Central memory CD8-positive, alpha-beta T cell (primary cell): ENCODE data around the gene TRIM41.
A peak's percentile ranks its signal among the peaks of the same experiment; 100 is the strongest.
"Not testable (repeated sequence)": the region's sequence is repeated elsewhere in the genome, so short reads cannot be mapped to it uniquely, and the experiment has no call there.

Source experiments
- ATAC-seq: fragments of 150-1000 bp; cut with Tn5 transposase; replicated peaks from 2 replicates; pipeline ENCODE4 v1.10.0; 2022; ENCODE audit warnings: mild to moderate bottlenecking, moderate FRiP score, moderate number of reproducible peaks; ENCODE audit not compliant: poor library complexity, severe bottlenecking; ENCODE audit errors: extremely low read depth
- DNase-seq, 2 donors: peaks; one replicate each; pipeline ENCODE4 v3.0.0; 2021; ENCODE audit warnings: low spot score in 2 of 2
- H3K27ac Mint-ChIP-seq: one replicate; pipeline ENCODE4 v1.8.0; 2022; ENCODE audit warnings: low read depth, mild to moderate bottlenecking, moderate library complexity, mixed read lengths
- H3K27me3 Mint-ChIP-seq: one replicate; pipeline ENCODE4 v1.8.0; 2022; ENCODE audit warnings: mixed read lengths
- H3K36me3 Mint-ChIP-seq: one replicate; pipeline ENCODE4 v1.8.0; 2022; ENCODE audit warnings: mild to moderate bottlenecking, moderate library complexity, mixed read lengths; ENCODE audit not compliant: insufficient read depth
- H3K4me1 Mint-ChIP-seq: one replicate; pipeline ENCODE4 v1.8.0; 2022; ENCODE audit warnings: mixed read lengths
- H3K4me3 Mint-ChIP-seq: one replicate; pipeline ENCODE4 v1.8.0; 2022; ENCODE audit warnings: mild to moderate bottlenecking, moderate library complexity, mixed read lengths
- H3K9me3 Mint-ChIP-seq: one replicate; pipeline ENCODE4 v1.8.0; 2022; ENCODE audit warnings: mixed read lengths

Gene TRIM41

DNA sequence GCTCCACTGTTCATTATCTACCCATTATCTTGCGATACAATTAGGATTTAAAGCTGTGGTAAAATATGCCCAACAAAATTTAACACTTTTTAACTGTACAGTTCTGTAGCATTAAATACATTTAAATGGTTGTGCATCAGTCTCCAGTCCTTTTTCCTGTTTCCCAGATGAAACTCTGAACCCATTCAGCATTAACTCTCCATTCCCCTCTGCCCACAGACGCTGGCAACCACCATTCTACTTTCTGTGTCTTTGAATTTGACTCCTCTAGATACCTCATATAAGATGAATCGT, 15.2 kb upstream of the TRIM41 start:
- H3K4me1 Mint-ChIP-seq, result peaks cover 44% of the 10 kb centered on the region
- no peaks in the 10 kb centered on the region for H3K9me3 Mint-ChIP-seq
- peaks cover 40% of the 10 kb centered on the region for H3K36me3 Mint-ChIP-seq
- H3K27ac Mint-ChIP-seq, result peak overlapping the region; percentile 100
- no peak for DNase-seq
- H3K4me3 Mint-ChIP-seq, result peak overlapping the region; percentile 92
- ATAC-seq, result no peak
- peaks cover 24% of the 10 kb centered on the region for H3K27me3 Mint-ChIP-seq

GRCh38 chr5:181209006-181209405, 14.1 kb upstream of the TRIM41 start:
- H3K27me3 Mint-ChIP-seq, result peaks cover 24% of the 10 kb centered on the region
- not testable (repeated sequence) for H3K27ac Mint-ChIP-seq, DNase-seq, H3K4me3 Mint-ChIP-seq, ATAC-seq, H3K9me3 Mint-ChIP-seq
- H3K4me1 Mint-ChIP-seq, result peaks cover 42% of the 10 kb centered on the region
- peaks cover 38% of the 10 kb centered on the region for H3K36me3 Mint-ChIP-seq

- Mint-ChIP-seq H3K4me1 (peaks cover 38% of the 10 kb centered on the region), H3K27me3 (peaks cover 24% of the 10 kb centered on the region), H3K36me3 (peaks cover 34% of the 10 kb centered on the region)
- ATAC-seq, H3K9me3 Mint-ChIP-seq, DNase-seq, H3K4me3 Mint-ChIP-seq, H3K27ac Mint-ChIP-seq: not testable (repeated sequence)
Observed at GRCh38 chr5:181210148-181210547, 12.9 kb upstream of the TRIM41 start.

DNA sequence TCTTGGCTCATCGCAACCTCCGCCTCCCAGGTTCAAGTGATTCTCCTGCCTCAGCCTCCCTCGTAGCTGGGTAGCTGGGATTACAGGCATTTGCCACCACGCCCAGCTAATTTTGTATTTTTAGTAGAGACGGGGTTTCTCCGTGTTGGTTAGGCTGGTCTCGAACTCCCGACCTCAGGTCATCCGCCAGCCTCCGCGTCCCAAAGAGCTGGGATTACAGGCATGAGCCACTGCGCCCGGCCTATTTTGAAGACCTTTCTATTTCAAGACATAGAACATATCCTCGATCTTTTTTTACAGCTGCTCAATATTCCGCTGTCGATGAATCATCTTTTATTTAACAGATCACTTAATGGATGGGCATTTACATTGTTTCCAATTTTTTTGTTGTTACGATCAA, 12.4 kb upstream of the TRIM41 start:
- not testable (repeated sequence) for ATAC-seq, DNase-seq, H3K27ac Mint-ChIP-seq, H3K9me3 Mint-ChIP-seq, H3K4me3 Mint-ChIP-seq
- peaks cover 30% of the 10 kb centered on the region for H3K36me3 Mint-ChIP-seq
- peaks cover 33% of the 10 kb centered on the region for H3K4me1 Mint-ChIP-seq
- H3K27me3 Mint-ChIP-seq, result peaks cover 21% of the 10 kb centered on the region

- ATAC-seq (no peak), DNase-seq (no peak)
- peaks cover 16% of the 10 kb centered on the region for H3K27me3 Mint-ChIP-seq
Observed at GRCh38 chr5:181211208-181211607, 11.9 kb upstream of the TRIM41 start.

DNA sequence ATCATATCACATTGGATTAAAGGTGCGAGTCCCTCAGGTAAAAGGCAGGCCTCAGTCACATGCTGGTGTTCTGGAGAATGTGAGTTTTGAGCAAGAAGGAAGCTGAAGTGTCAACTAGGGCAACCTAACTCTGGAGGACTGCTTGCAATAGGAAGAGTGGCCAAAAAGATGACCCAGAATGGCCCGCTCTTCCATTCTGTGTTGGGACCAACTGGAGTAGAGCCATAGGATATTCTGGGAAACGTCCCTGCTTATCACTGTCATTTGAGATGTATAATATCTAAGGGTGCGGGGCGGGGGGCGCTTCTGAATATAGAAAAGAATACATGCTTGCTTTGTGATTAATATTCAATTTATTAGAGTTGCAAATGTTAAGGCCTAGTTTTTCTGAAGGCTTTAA, 11.0 kb upstream of the TRIM41 start:
- no peak for DNase-seq
- ATAC-seq, result no peak
- Mint-ChIP-seq H3K4me1 (peaks cover 25% of the 10 kb centered on the region), H3K4me3 (no peak overlapping the region), H3K27me3 (peaks cover 7% of the 10 kb centered on the region), H3K27ac (no peak overlapping the region), H3K36me3 (peaks cover 22% of the 10 kb centered on the region), H3K9me3 (no peaks in the 10 kb centered on the region)

More at GRCh38 chr5:181211208-181211607, 11.9 kb upstream of the TRIM41 start:
- H3K4me3 Mint-ChIP-seq, result no peak overlapping the region
- no peaks in the 10 kb centered on the region for H3K9me3 Mint-ChIP-seq
- no peak overlapping the region for H3K27ac Mint-ChIP-seq
- peaks cover 30% of the 10 kb centered on the region for H3K4me1 Mint-ChIP-seq
- peaks cover 26% of the 10 kb centered on the region for H3K36me3 Mint-ChIP-seq

DNA sequence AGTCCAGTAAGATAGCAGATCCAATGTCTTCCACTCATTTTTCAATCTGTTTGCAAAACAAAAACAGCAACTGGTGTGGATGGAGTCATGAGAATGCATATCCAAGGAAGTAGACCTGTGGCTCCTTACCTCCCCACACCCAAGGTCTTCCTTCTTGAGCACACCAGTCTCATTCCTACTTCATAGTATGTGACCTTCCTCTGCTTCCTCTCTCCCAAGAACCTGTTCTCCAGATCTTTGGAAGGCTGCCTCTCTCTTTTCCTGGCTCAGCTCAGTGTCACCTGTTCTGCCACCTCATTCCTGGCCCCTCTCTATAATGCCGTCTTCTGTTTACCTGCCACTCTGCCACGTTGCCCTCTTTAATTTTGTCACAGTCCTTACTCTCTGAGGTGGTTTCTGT, 10.1 kb upstream of the TRIM41 start:
- Mint-ChIP-seq H3K27me3 (no peaks in the 10 kb centered on the region), H3K4me1 (peaks cover 22% of the 10 kb centered on the region), H3K4me3 (no peak overlapping the region), H3K9me3 (no peaks in the 10 kb centered on the region), H3K27ac (no peak overlapping the region), H3K36me3 (peaks cover 22% of the 10 kb centered on the region)
- DNase-seq (no peak), ATAC-seq (no peak)

DNA sequence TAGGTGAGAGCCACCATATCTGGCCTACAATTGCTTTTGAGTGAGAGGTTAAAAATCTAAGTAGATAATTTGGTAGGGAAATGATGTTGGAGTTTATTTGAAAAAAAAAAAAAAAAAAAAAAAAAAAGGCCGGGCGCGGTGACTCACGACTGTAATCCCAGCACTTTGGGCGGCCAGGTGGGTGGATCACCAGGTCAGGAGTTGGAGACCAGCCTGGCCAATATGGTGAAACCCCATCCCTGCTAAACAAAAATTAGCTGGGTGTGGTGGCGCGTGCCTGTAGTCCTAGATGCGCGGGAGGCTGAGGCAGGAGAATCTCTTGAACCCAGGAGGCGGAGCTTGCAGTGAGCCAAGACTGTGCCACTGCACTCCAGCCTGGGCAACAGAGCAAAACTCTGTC, 8.8 kb upstream of the TRIM41 start:
- ATAC-seq, DNase-seq, H3K27ac Mint-ChIP-seq, H3K4me3 Mint-ChIP-seq, H3K9me3 Mint-ChIP-seq, H3K27me3 Mint-ChIP-seq: not testable (repeated sequence)
- H3K4me1 Mint-ChIP-seq, result peaks cover 24% of the 10 kb centered on the region
- peaks cover 25% of the 10 kb centered on the region for H3K36me3 Mint-ChIP-seq

DNA sequence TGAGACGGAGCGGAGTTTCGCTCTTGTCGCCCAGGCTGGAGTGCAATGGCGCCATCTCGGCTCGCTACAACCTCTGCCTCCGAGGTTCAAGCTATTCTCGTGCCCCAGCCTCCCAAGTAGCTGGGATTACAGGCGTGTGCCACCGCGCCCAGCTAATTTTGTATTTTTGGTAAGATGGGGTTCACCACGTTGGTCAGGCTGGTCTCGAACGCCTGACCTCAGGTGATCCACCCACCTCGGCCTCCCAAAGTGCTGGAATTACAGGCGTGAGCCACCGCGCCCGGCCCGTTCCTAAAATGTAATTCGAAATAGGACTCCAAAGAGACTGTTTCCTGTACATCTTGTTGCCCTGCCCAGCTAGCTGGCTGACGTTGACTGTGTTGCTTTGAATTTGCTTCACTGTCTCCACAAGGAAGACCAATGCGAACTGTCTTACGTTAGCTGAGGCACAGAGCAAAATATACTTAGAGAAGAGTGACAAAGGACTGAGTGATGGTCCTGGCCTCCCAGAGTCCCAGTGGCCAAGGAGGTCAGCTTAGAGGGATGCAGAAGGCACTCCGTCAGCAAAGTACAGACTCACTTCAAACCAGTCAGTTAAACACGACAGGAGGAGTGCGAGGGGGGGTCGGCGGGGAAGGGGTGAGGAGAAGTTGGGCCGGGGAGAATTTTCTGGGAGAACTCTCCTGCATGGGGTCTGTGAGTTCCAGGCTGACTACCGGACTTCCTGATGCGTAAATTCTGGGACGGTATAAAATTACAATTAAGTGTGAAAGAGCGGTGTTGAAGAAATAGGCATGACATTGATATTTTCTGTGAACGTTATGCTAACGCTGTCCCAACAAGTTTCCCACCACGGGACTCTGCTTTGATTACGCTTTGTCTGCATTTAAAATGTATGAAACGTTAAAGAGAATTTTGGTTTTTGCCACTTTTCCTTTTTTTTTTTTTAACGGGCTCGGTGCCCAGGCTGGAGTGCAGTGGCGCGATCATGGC, 6.8 kb upstream of the TRIM41 start:
- Mint-ChIP-seq H3K9me3 (no peaks in the 10 kb centered on the region), H3K4me3 (peak overlapping the region; percentile 83), H3K36me3 (peaks cover 40% of the 10 kb centered on the region), H3K27ac (peak overlapping the region; percentile 85), H3K27me3 (no peaks in the 10 kb centered on the region), H3K4me1 (peaks cover 41% of the 10 kb centered on the region)
- DNase-seq (no peak), ATAC-seq (no peak)

- Mint-ChIP-seq H3K36me3 (peaks cover 49% of the 10 kb centered on the region), H3K27me3 (peaks cover 6% of the 10 kb centered on the region), H3K4me3 (peak overlapping the region; percentile 83), H3K27ac (peak overlapping the region; percentile 85), H3K4me1 (peaks cover 50% of the 10 kb centered on the region), H3K9me3 (peaks cover 5% of the 10 kb centered on the region)
- peak; percentile 27 for ATAC-seq
- DNase-seq, result peak; percentile 45 to 58
Observed at GRCh38 chr5:181217111-181217802, 5.8 kb upstream of the TRIM41 start.

DNA sequence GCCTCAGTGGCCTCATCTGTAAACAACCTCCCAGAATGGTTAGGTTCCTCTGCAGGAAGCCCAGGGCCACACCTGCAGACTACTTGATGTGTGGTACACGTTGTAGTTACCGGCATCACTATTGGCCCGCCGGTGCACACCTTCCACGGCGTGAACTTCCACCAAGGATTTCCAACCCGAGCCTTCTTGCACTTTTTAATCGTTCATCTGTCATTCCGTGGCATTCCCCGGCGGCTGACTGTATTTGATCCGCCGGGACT, 5.3 kb upstream of the TRIM41 start:
- Mint-ChIP-seq H3K9me3 (peaks cover 6% of the 10 kb centered on the region), H3K4me1 (peaks cover 55% of the 10 kb centered on the region), H3K27me3 (peaks cover 10% of the 10 kb centered on the region), H3K4me3 (peak overlapping the region; percentile 83), H3K27ac (peak overlapping the region; percentile 85), H3K36me3 (peaks cover 54% of the 10 kb centered on the region)
- ATAC-seq (peak; percentile 10), DNase-seq (no peak)

GRCh38 chr5:181218795-181219124, 4.3 kb upstream of the TRIM41 start:
- Mint-ChIP-seq H3K27me3 (peaks cover 10% of the 10 kb centered on the region), H3K4me3 (peak overlapping the region; percentile 83), H3K9me3 (peaks cover 6% of the 10 kb centered on the region), H3K4me1 (peaks cover 61% of the 10 kb centered on the region), H3K27ac (peak overlapping the region; percentile 85), H3K36me3 (peaks cover 64% of the 10 kb centered on the region)
- ATAC-seq (no peak), DNase-seq (no peak)
